HUES64 (cell line): ENCODE results near the gene SSC4D.
"Not testable (repeated sequence)": the region's sequence is repeated elsewhere in the genome, so short reads cannot be mapped to it uniquely, and the experiment has no call there.

ENCODE experiments used
- H3K27ac ChIP-seq: 2 replicates; pipeline ENCODE4 v1.7.0; 2013; ENCODE audit warnings: low read depth, low read length, inconsistent platforms
- H3K27me3 ChIP-seq: 2 replicates; pipeline ENCODE4 v1.6.1; 2013; ENCODE audit warnings: mild to moderate bottlenecking, low read length; ENCODE audit not compliant: insufficient read depth
- H3K36me3 ChIP-seq: 2 replicates; pipeline ENCODE4 v1.6.1; 2013; ENCODE audit warnings: mild to moderate bottlenecking, low read length; ENCODE audit not compliant: insufficient read depth
- H3K4me1 ChIP-seq: 2 replicates; pipeline ENCODE4 v1.6.1; 2013; ENCODE audit warnings: mild to moderate bottlenecking, low read length, moderate library complexity; ENCODE audit not compliant: insufficient read depth
- H3K4me3 ChIP-seq: 2 replicates; pipeline ENCODE4 v1.5.1; 2013; ENCODE audit warnings: mild to moderate bottlenecking, low read length, moderate library complexity
- H3K9ac ChIP-seq: 2 replicates; pipeline ENCODE4 v1.6.1; 2013; ENCODE audit warnings: mild to moderate bottlenecking, low read depth, low read length
- H3K9me3 ChIP-seq: 2 replicates; pipeline ENCODE4 v1.6.1; 2013; ENCODE audit warnings: low read depth, low read length; ENCODE audit not compliant: insufficient read depth
- WGBS: fragments of 150-250, 120-280 bp; methylation state at CpG from one replicate; pipeline ENCODE4 v1.1.7; 2013; ENCODE audit warnings: missing lambda C conversion rate; 5-methylcytosine and 5-hydroxymethylcytosine counted together

SSC4D gene

DNA sequence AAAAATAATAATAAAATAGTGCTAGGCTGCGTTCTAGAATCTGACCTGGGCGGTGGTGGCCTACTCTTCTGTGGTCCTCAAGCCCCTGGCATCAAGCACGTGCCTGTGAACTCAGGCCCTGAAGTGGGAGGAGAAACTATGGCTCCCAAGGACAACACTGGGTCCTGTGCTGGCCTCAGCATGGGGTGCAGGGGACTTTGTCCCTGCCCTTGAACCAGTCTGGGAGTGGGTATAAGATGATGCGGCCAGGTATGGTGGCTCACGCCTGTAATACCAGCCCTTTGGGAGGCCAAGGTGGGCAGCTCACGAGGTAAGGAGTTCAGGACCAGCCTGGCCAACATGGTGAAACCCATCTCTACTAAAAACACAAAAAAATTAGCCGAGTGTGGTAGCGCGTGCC lies 20.7 kb upstream of the SSC4D start:
- Histone ChIP-seq H3K27me3 (no peaks in the 10 kb centered on the region), H3K9ac (no peak overlapping the region), H3K4me1 (no peaks in the 10 kb centered on the region), H3K4me3 (no peak overlapping the region), H3K27ac (no peak overlapping the region), H3K36me3 (no peaks in the 10 kb centered on the region), H3K9me3 (no peaks in the 10 kb centered on the region)
- 95% methylated on average over 9 of the region's 9 CpGs for WGBS

- H3K4me1 ChIP-seq, result no peaks in the 10 kb centered on the region
- H3K9ac ChIP-seq, result no peak overlapping the region
- 91% methylated on average over 18 of the region's 18 CpGs for whole genome bisulfite sequencing
- no peaks in the 10 kb centered on the region for H3K36me3 ChIP-seq
- H3K27me3 ChIP-seq, result no peaks in the 10 kb centered on the region
- H3K9me3 ChIP-seq, result no peaks in the 10 kb centered on the region
- no peak overlapping the region for H3K27ac ChIP-seq
- H3K4me3 ChIP-seq, result no peak overlapping the region
These were observed 19.6 kb upstream of the SSC4D start for GRCh38 chr7:76428868-76429805.

GRCh38 chr7:76428149-76428823 lies 18.8 kb upstream of the SSC4D start:
- WGBS, result 88% methylated on average over 13 of the region's 13 CpGs
- Histone ChIP-seq H3K27ac (no peak overlapping the region), H3K36me3 (no peaks in the 10 kb centered on the region), H3K4me3 (no peak overlapping the region), H3K9ac (no peak overlapping the region), H3K9me3 (no peaks in the 10 kb centered on the region), H3K4me1 (peaks cover 8% of the 10 kb centered on the region), H3K27me3 (no peaks in the 10 kb centered on the region)

- Histone ChIP-seq H3K4me3 (no peak overlapping the region), H3K4me1 (peaks cover 11% of the 10 kb centered on the region), H3K27me3 (no peaks in the 10 kb centered on the region), H3K36me3 (no peaks in the 10 kb centered on the region), H3K27ac (no peak overlapping the region), H3K9ac (no peak overlapping the region), H3K9me3 (no peaks in the 10 kb centered on the region)
- 92% methylated on average over 5 of the region's 5 CpGs for WGBS
These were observed 18.1 kb upstream of the SSC4D start for GRCh38 chr7:76427635-76428034.

GRCh38 chr7:76426246-76426645 lies 16.7 kb upstream of the SSC4D start:
- no peak overlapping the region for H3K27ac ChIP-seq
- no peak overlapping the region for H3K9ac ChIP-seq
- 91% methylated on average over 4 of the region's 4 CpGs for WGBS
- no peaks in the 10 kb centered on the region for H3K36me3 ChIP-seq
- H3K9me3 ChIP-seq, result no peaks in the 10 kb centered on the region
- H3K27me3 ChIP-seq, result no peaks in the 10 kb centered on the region
- no peak overlapping the region for H3K4me3 ChIP-seq
- H3K4me1 ChIP-seq, result peaks cover 11% of the 10 kb centered on the region

GRCh38 chr7:76425558-76425957 lies 16.1 kb upstream of the SSC4D start:
- H3K9ac ChIP-seq, H3K36me3 ChIP-seq, H3K27me3 ChIP-seq, H3K9me3 ChIP-seq, H3K4me3 ChIP-seq, H3K27ac ChIP-seq: not testable (repeated sequence)
- H3K4me1 ChIP-seq, result peaks cover 11% of the 10 kb centered on the region
- WGBS, result 99% methylated on average over 4 of the region's 4 CpGs

DNA sequence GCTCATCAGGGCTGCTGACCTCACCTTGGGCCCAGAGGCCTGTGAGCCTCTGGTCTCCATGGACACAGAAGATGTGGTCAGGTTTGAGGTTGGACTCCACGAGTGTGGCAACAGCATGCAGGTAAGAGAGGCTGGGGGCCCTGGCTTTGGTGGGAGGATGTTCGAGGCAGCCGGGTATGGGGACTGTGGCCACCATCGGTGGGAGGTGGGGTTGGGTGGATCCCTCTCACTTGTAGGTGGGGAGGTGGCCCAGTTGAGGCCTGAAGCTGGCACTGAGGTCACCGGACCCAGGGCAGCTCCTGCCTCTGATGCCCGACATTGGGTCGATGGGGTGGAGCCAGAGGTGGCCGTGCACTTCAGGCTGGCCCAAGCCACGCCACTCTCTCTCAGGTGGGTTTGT lies 15.7 kb upstream of the SSC4D start:
- no peak overlapping the region for H3K4me3 ChIP-seq
- H3K9me3 ChIP-seq, result no peaks in the 10 kb centered on the region
- WGBS, result 96% methylated on average over 9 of the region's 9 CpGs
- peaks cover 11% of the 10 kb centered on the region for H3K4me1 ChIP-seq
- no peak overlapping the region for H3K27ac ChIP-seq
- H3K9ac ChIP-seq, result no peak overlapping the region
- H3K36me3 ChIP-seq, result no peaks in the 10 kb centered on the region
- H3K27me3 ChIP-seq, result no peaks in the 10 kb centered on the region

DNA sequence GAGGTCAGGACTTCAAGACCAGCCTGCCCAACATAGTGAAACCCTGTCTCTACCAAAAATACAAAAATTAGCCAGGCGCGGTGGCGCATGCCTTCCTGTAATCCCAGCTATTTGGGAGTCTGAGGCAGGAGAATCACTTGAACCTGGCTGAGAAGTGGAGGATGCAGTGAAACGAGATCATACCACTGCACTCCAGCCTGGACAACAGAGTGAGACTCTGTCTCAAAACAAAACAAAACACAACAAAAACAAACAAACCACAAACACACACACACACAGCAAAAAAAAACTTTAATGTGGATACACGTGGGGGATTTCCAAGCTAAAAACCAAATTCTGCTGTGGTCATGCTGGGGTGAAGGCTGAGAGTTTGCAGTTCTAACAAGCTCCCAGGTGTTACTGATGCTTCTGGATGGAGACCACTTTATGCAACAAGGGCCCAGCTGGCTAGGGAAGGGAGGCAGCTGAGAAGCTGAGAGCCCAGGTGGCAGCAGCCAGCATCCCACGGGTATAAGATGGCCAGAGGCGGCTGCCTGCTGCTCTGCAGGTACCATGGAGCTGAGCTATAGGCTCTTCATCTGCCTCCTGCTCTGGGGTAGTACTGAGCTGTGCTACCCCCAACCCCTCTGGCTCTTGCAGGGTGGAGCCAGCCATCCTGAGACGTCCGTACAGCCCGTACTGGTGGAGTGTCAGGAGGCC lies 15.1 kb upstream of the SSC4D start, which contains the start of gene ZP3:
ZP3 (plus strand) TSS at position 538 of the 699 bp plus-strand sequence; CDS start at position 553, 15 bp downstream.
- H3K27me3 ChIP-seq, result no peaks in the 10 kb centered on the region
- no peak within 1 kb of the TSS for H3K9ac ChIP-seq
- H3K27ac ChIP-seq, result no peak within 1 kb of the TSS; the same call in 1 of the 2 replicates
- H3K36me3 ChIP-seq, result no peaks in the 10 kb centered on the region
- H3K4me3 ChIP-seq, result no peak within 1 kb of the TSS
- H3K4me1 ChIP-seq, result peaks cover 11% of the 10 kb centered on the region
- no peaks in the 10 kb centered on the region for H3K9me3 ChIP-seq
- WGBS, result 89% methylated on average over 10 of the region's 10 CpGs

GRCh38 chr7:76423666-76424412 lies 14.3 kb upstream of the SSC4D start:
- no peaks in the 10 kb centered on the region for H3K27me3 ChIP-seq
- H3K27ac ChIP-seq, result no peak overlapping the region; the same call in 1 of the 2 replicates
- H3K9ac ChIP-seq, result no peak overlapping the region
- H3K4me1 ChIP-seq, result peaks cover 11% of the 10 kb centered on the region
- H3K4me3 ChIP-seq, result no peak overlapping the region
- no peaks in the 10 kb centered on the region for H3K9me3 ChIP-seq
- no peaks in the 10 kb centered on the region for H3K36me3 ChIP-seq
- WGBS, result 57% methylated on average over 15 of the region's 15 CpGs

DNA sequence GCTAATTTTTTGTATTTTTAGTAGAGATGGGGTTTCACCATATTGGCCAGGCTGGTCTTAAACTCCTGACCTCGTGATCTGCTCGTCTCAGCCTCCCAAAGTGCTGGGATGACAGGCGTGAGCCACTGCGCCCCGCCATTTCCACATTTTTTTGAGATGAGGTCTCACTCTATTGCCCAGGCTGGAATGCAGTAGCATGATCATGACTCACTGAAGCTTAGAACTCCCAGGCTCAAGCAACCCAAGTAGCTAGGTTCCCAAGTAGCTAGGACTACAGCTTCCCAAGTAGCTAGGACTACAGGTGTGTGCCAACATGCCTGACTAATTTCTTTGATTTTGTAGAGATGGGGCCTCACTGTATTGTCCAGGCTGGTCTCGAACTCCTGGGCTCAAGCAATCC lies 11.6 kb upstream of the SSC4D start:
- H3K4me1 ChIP-seq, result peaks cover 11% of the 10 kb centered on the region
- not testable (repeated sequence) for H3K9ac ChIP-seq, H3K27ac ChIP-seq, H3K4me3 ChIP-seq, H3K36me3 ChIP-seq, H3K9me3 ChIP-seq, H3K27me3 ChIP-seq
- WGBS, result 88% methylated on average over 6 of the region's 6 CpGs
